H9 (cell line): ENCODE data around the gene TPPP2. TPM values are rescaled to one million over a fixed set of nuclear protein-coding genes. Genes with fewer than 3 reads are reported as not detected.

Source experiments
- DNase-seq: peaks from one replicate; pipeline ENCODE4 v3.0.0-alpha.2; 2017
- H2AFZ ChIP-seq: one replicate; pipeline ENCODE4 v1.6.1; 2013; ENCODE audit warnings: mild to moderate bottlenecking, low read length, control low read depth, moderate library complexity
- H2AK5ac ChIP-seq: 2 replicates; pipeline ENCODE4 v1.6.1; 2013; ENCODE audit warnings: low read length, control low read depth, mixed read lengths; ENCODE audit not compliant: insufficient read length
- H2BK120ac ChIP-seq: one replicate; pipeline ENCODE4 v1.6.1; 2013; ENCODE audit warnings: low read depth, mild to moderate bottlenecking, low read length, control low read depth, inconsistent platforms; ENCODE audit not compliant: poor library complexity, severe bottlenecking
- H2BK12ac ChIP-seq: 2 replicates; pipeline ENCODE4 v1.6.1; 2013; ENCODE audit warnings: low read length, control low read depth, mixed read lengths, low read depth; ENCODE audit not compliant: insufficient read length
- H2BK15ac ChIP-seq: 2 replicates; pipeline ENCODE4 v1.6.1; 2013; ENCODE audit warnings: low read depth, low read length, control low read depth
- H2BK20ac ChIP-seq: one replicate; pipeline ENCODE4 v1.6.1; 2013; ENCODE audit warnings: low read depth, mild to moderate bottlenecking, low read length, control low read depth, inconsistent platforms; ENCODE audit not compliant: poor library complexity, severe bottlenecking
- H2BK5ac ChIP-seq: 2 replicates; pipeline ENCODE4 v1.6.1; 2013; ENCODE audit warnings: low read length, control low read depth, mixed read lengths; ENCODE audit not compliant: insufficient read length
- H3K14ac ChIP-seq: 2 replicates; pipeline ENCODE4 v1.6.1; 2013; ENCODE audit warnings: low read length, control low read depth; ENCODE audit not compliant: insufficient read depth
- H3K18ac ChIP-seq: 2 replicates; pipeline ENCODE4 v1.6.1; 2013; ENCODE audit warnings: low read depth, mild to moderate bottlenecking, mixed read lengths, low read length, control low read depth; ENCODE audit not compliant: insufficient read length
- H3K23ac ChIP-seq: 2 replicates; pipeline ENCODE4 v1.6.1; 2013; ENCODE audit warnings: low read length, control low read depth, mixed read lengths, low read depth; ENCODE audit not compliant: insufficient read length
- H3K23me2 ChIP-seq: 2 replicates; pipeline ENCODE4 v1.6.1; 2013; ENCODE audit warnings: low read depth, mild to moderate bottlenecking, mixed read lengths, low read length, control low read depth; ENCODE audit not compliant: insufficient read length, poor library complexity, severe bottlenecking
- H3K27ac ChIP-seq: 2 replicates; pipeline ENCODE4 v1.5.1; 2013; ENCODE audit warnings: low read length, control low read depth, mixed read lengths, low read depth; ENCODE audit not compliant: insufficient read length
- H3K27me3 ChIP-seq: 2 replicates; pipeline ENCODE4 v1.6.1; 2013; ENCODE audit warnings: low read length, control low read depth, inconsistent platforms; ENCODE audit not compliant: insufficient read depth
- H3K4ac ChIP-seq: 2 replicates; pipeline ENCODE4 v1.6.1; 2013; ENCODE audit warnings: low read depth, mild to moderate bottlenecking, control low read depth, inconsistent platforms, low read length, moderate library complexity
- H3K4me1 ChIP-seq: 2 replicates; pipeline ENCODE4 v1.6.1; 2013; ENCODE audit warnings: low read length, control low read depth, inconsistent platforms; ENCODE audit not compliant: insufficient read depth
- H3K4me2 ChIP-seq: 2 replicates; pipeline ENCODE4 v1.6.1; 2013; ENCODE audit warnings: low read length, control low read depth, mixed read lengths; ENCODE audit not compliant: insufficient read length, insufficient read depth
- H3K56ac ChIP-seq: 2 replicates; pipeline ENCODE4 v1.6.1; 2013; ENCODE audit warnings: low read depth, mild to moderate bottlenecking, mixed read lengths, low read length, control low read depth; ENCODE audit not compliant: insufficient read length
- H3K79me1 ChIP-seq: 2 replicates; pipeline ENCODE4 v1.6.1; 2013; ENCODE audit warnings: low read depth, mild to moderate bottlenecking, moderate library complexity, low read length, control low read depth, inconsistent platforms; ENCODE audit not compliant: insufficient read depth, poor library complexity, severe bottlenecking
- H3K79me2 ChIP-seq: 2 replicates; pipeline ENCODE4 v1.6.1; 2013; ENCODE audit warnings: low read length, control low read depth, inconsistent platforms; ENCODE audit not compliant: insufficient read depth
- H3K9ac ChIP-seq: 2 replicates; pipeline ENCODE4 v1.6.1; 2013; ENCODE audit warnings: low read length, control low read depth, mixed read lengths; ENCODE audit not compliant: insufficient read length; ENCODE audit errors: extremely low read depth
- H3K9me3 ChIP-seq: one replicate; pipeline ENCODE4 v1.6.1; 2013; ENCODE audit warnings: low read depth, low read length, inconsistent platforms; ENCODE audit not compliant: control insufficient read depth
- H3T11ph ChIP-seq: one replicate; pipeline ENCODE4 v1.6.1; 2013; ENCODE audit warnings: mild to moderate bottlenecking, low read length, control low read depth, inconsistent platforms
- H4K20me1 ChIP-seq: one replicate; pipeline ENCODE4 v1.6.1; 2013; ENCODE audit not compliant: control insufficient read depth, insufficient read length, insufficient read depth
- H4K5ac ChIP-seq: 2 replicates; pipeline ENCODE4 v1.6.1; 2013; ENCODE audit warnings: low read depth, mild to moderate bottlenecking, mixed read lengths, low read length, control low read depth; ENCODE audit not compliant: insufficient read length
- H4K8ac ChIP-seq: replicated peaks from 2 replicates; pipeline ENCODE4 v1.6.1; 2013; ENCODE audit warnings: low read length, control low read depth, mixed read lengths, low read depth; ENCODE audit not compliant: insufficient read length
- H4K91ac ChIP-seq: 2 replicates; pipeline ENCODE4 v1.6.1; 2013; ENCODE audit warnings: low read depth, mild to moderate bottlenecking, moderate library complexity, mixed read lengths, low read length, control low read depth; ENCODE audit not compliant: insufficient read length
- H3K27ac Mint-ChIP-seq, 3 experiments: 2 replicates in 2 of 3; 3 replicates in 1 of 3; pipeline ENCODE4 v1.8.0; 2020 to 2021; ENCODE audit warnings: mixed read lengths in 3 of 3, mild to moderate bottlenecking in 1 of 3, moderate library complexity in 1 of 3
- H3K27me3 Mint-ChIP-seq: 2 replicates; pipeline ENCODE4 v1.8.0; 2021; ENCODE audit warnings: low read depth, mild to moderate bottlenecking, moderate library complexity, mixed read lengths
- H3K36me3 Mint-ChIP-seq, 3 experiments: 2 replicates in 2 of 3; 3 replicates in 1 of 3; pipeline ENCODE4 v1.8.0; 2020 to 2021; ENCODE audit warnings: low read depth in 3 of 3, mixed read lengths in 3 of 3; ENCODE audit not compliant: insufficient read depth in 1 of 3
- H3K4me1 Mint-ChIP-seq, 2 experiments: 2 replicates each; pipeline ENCODE4 v1.8.0; 2020; ENCODE audit warnings: mixed read lengths in 2 of 2
- H3K4me3 Mint-ChIP-seq, 2 experiments: 2 replicates in 1 of 2; 3 replicates in 1 of 2; pipeline ENCODE4 v1.8.0; 2020 to 2021; ENCODE audit warnings: mild to moderate bottlenecking in 2 of 2, mixed read lengths in 2 of 2, moderate library complexity in 1 of 2
- H3K9me3 Mint-ChIP-seq, 2 experiments: 2 replicates in 1 of 2; 3 replicates in 1 of 2; pipeline ENCODE4 v1.8.0; 2020; ENCODE audit warnings: mild to moderate bottlenecking in 2 of 2, mixed read lengths in 2 of 2, moderate library complexity in 1 of 2
- CTCF ChIP-seq: fragments of 200-600 bp; sonication (generic); conservative IDR thresholded peaks from 3 replicates; pipeline ENCODE4 v1.8.0; 2021; ENCODE audit warnings: antibody characterized with exemption, mild to moderate bottlenecking
- WGBS: extraction: QIAGEN DNeasy Blood & Tissue Kit; methylation state at CpG from one replicate; pipeline ENCODE4 v1.1.7; 2013; ENCODE audit warnings: missing lambda C conversion rate, low lambda C conversion rate, mixed read lengths; ENCODE audit not compliant: insufficient read length; ENCODE audit errors: extremely low coverage; 5-methylcytosine and 5-hydroxymethylcytosine counted together
- total RNA-seq: library from RNA; stranded (reverse); gene quantifications from 2 replicates; pipeline ENCODE4 v1.2.1, GENCODE V29; 2021

TPPP2 gene
- total RNA-seq, 1 experiment from 2014 or later: not detected

GRCh38 chr14:21033133-21033698 is 3.2 kb downstream of the TPPP2 start:
- H4K5ac ChIP-seq: no peak overlapping the region
- peak overlapping the region in 1 of 3 experiments; percentile 81; a peak in 1 of 7 replicates for H3K27ac Mint-ChIP-seq
- no peaks in the 10 kb centered on the region for H3K4me1 ChIP-seq
- no peak for TF ChIP-seq CTCF
- no peak overlapping the region for H4K8ac ChIP-seq
- H3K18ac ChIP-seq: no peak overlapping the region
- H3K9me3 ChIP-seq: no peaks in the 10 kb centered on the region
- H3K9me3 Mint-ChIP-seq: no peaks in the 10 kb centered on the region
- no peak overlapping the region for H3K4me3 Mint-ChIP-seq
- H3K79me2 ChIP-seq: no peaks in the 10 kb centered on the region
- H4K20me1 ChIP-seq: no peaks in the 10 kb centered on the region
- H3K4me1 Mint-ChIP-seq: peaks cover 0 to 1% of the 10 kb centered on the region in 2 experiments; a peak in 2 of 4 replicates
- H4K91ac ChIP-seq: no peak overlapping the region
- H2AK5ac ChIP-seq: no peak overlapping the region
- no peak overlapping the region for H3K56ac ChIP-seq
- H3K23me2 ChIP-seq: no peaks in the 10 kb centered on the region
- H2BK15ac ChIP-seq: no peak overlapping the region
- no CpG with 5 or more reads among the region's 4 CpGs for WGBS
- H3K27ac ChIP-seq: no peak overlapping the region
- no peak overlapping the region for H2BK120ac ChIP-seq
- H3K36me3 Mint-ChIP-seq: no peaks in the 10 kb centered on the region
- peaks cover 50% of the 10 kb centered on the region for H3K27me3 Mint-ChIP-seq
- H3K14ac ChIP-seq: no peak overlapping the region
- DNase-seq: no peak
- no peak overlapping the region for H2BK20ac ChIP-seq
- no peak overlapping the region for H3K4me2 ChIP-seq
- H3K79me1 ChIP-seq: no peaks in the 10 kb centered on the region
- no peak overlapping the region for H3K4ac ChIP-seq
- H2BK5ac ChIP-seq: no peak overlapping the region
- no peak overlapping the region for H2BK12ac ChIP-seq
- no peak overlapping the region for H3K9ac ChIP-seq
- no peak overlapping the region for H2AFZ ChIP-seq
- H3K23ac ChIP-seq: no peak overlapping the region
- H3K27me3 ChIP-seq: no peaks in the 10 kb centered on the region
- H3T11ph ChIP-seq: no peak overlapping the region
